Measurements from ENCODE around the gene CRIM1. TPM values are rescaled to one million over a fixed set of nuclear protein-coding genes. Genes with fewer than 3 reads are reported as not detected.
A peak's percentile ranks its signal among the peaks of the same experiment; 100 is the strongest.

Gene CRIM1
- total RNA-seq, 4 donors from 2014 or later: 73.7 to 134 (median 80.7) TPM

- intact Hi-C loops (cut with DNase I; ENCODE audit: low total_unique reads): no loop called here
- TF ChIP-seq EP300 (IDR thresholded peaks at IDR 0.05; ENCODE audit: low read depth): no peak
- TF ChIP-seq CTCF (IDR thresholded peaks at IDR 0.05): peak in 2 of 5 experiments; percentile 8 to 19
- no peaks in the 10 kb centered on the region for H3K36me3 ChIP-seq
- H3K27ac ChIP-seq: no peak overlapping the region
- H3K9me3 ChIP-seq: no peaks in the 10 kb centered on the region
- in situ Hi-C loops (cut with MboI; ENCODE audit: low pct_ligation_motif_present in 1 of 4, low pct_unique_long_range_greater_than_20kb in 1 of 4, low sequenced_read_pairs in 3 of 4): no loop called here
- no peak for DNase-seq
- no peaks in the 10 kb centered on the region for H3K27me3 ChIP-seq
- H3K4me1 ChIP-seq: no peaks in the 10 kb centered on the region
- H3K4me3 ChIP-seq: no peak overlapping the region
- WGBS, 2 donors (ENCODE audit: low coverage in 1 of 2): 60% methylated on average over 3 of the region's 3 CpGs; no CpG with 5 or more reads in 1 of the 2 donors
Measured at GRCh38 chr2:36322108-36322507, 33.5 kb upstream of the CRIM1 start.

GRCh38 chr2:36326286-36326685, 29.3 kb upstream of the CRIM1 start:
- Histone ChIP-seq H3K27me3 (no peaks in the 10 kb centered on the region), H3K9me3 (no peaks in the 10 kb centered on the region), H3K4me1 (no peaks in the 10 kb centered on the region), H3K27ac (no peak overlapping the region), H3K4me3 (no peak overlapping the region), H3K36me3 (no peaks in the 10 kb centered on the region)
- WGBS, 2 donors (ENCODE audit: low coverage in 1 of 2): 66 to 67% methylated on average over 4 of the region's 4 CpGs
- intact Hi-C loops (cut with DNase I; ENCODE audit: low total_unique reads) (no loop called here), in situ Hi-C loops (cut with MboI; ENCODE audit: low pct_ligation_motif_present in 1 of 4, low pct_unique_long_range_greater_than_20kb in 1 of 4, low sequenced_read_pairs in 3 of 4) (loop anchor here in 2 of 4 donors (25.0 kb wide), 2 partner anchors 336 to 339 kb away; no protein-coding TSS in a partner anchor)
- no peak for DNase-seq
- TF ChIP-seq POLR2AphosphoS5 (IDR thresholded peaks at IDR 0.05) (no peak), POLR2A (IDR thresholded peaks at IDR 0.05) (no peak), CTCF (IDR thresholded peaks at IDR 0.05) (no peak), EP300 (IDR thresholded peaks at IDR 0.05; ENCODE audit: low read depth) (no peak)

DNA sequence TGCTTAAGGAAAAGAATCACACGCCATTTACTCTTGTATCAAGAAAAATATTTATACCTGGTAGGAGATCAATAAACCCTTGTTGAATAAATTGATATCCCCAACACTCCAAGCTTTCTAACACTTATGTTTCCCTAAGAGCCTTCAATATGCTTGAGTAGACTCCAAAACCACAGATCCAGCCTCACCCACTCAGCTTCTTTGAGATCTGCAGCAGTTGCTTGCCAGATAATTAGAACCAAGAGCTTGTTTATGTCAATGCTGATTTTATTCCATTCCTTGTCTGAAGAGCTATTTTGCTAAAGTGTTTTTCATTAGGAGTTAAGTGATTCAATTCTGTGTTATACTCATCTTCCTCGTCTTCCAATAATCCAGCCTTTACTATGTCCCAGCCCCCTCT, 26.3 kb upstream of the CRIM1 start:
- Histone ChIP-seq H3K9me3 (no peaks in the 10 kb centered on the region), H3K27ac (no peak overlapping the region), H3K27me3 (no peaks in the 10 kb centered on the region), H3K4me1 (no peaks in the 10 kb centered on the region), H3K4me3 (no peak overlapping the region), H3K36me3 (no peaks in the 10 kb centered on the region)
- 80 to 86% methylated on average over 2 of the region's 2 CpGs for WGBS, 2 donors (ENCODE audit: low coverage in 1 of 2)
- no peak for TF ChIP-seq POLR2A (IDR thresholded peaks at IDR 0.05)
- TF ChIP-seq EP300 (IDR thresholded peaks at IDR 0.05; ENCODE audit: low read depth): no peak
- no peak for TF ChIP-seq CTCF (IDR thresholded peaks at IDR 0.05)
- no peak for TF ChIP-seq POLR2AphosphoS5 (IDR thresholded peaks at IDR 0.05)
- in situ Hi-C loops (cut with MboI; ENCODE audit: low pct_ligation_motif_present in 1 of 4, low pct_unique_long_range_greater_than_20kb in 1 of 4, low sequenced_read_pairs in 3 of 4) (loop anchor here in 2 of 4 donors (25.0 kb wide), 2 partner anchors 333 to 342 kb away; no protein-coding TSS in a partner anchor), intact Hi-C loops (cut with DNase I; ENCODE audit: low total_unique reads) (no loop called here)
- no peak for DNase-seq

DNA sequence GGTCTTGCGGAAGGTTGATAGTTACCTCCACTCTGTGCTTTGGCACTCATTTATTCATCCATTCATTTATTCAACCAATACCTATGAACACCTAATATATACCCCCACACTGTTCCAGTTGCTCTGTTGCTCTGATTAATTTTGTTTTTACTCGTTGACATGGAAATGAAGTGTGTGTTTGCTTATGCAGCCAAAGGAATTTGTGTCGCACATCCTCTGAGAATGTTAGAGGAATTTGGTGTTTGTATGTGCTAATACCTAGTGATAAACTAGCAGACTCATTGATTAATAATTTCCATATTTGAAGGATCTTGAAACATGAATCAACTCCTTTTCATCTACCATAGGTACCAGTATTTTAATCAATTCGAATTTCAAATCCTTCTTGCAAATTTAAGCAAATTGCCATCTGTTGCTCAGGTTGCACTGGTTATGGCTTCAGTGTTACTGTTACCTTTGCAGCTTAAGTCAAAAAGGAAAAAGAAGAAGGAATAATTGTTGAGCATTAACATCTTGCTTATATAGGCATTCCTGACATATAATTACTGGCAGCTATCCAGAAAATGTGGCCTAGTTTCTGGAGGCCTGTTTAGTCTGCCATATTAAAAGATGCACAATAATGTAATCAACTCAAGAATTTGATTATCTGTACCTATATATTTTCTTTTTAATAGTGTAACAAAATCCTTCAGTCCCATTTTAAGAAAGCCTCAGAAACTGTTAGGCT, 25.7 kb upstream of the CRIM1 start:
- Histone ChIP-seq H3K4me1 (no peaks in the 10 kb centered on the region), H3K4me3 (no peak overlapping the region), H3K27me3 (no peaks in the 10 kb centered on the region), H3K36me3 (no peaks in the 10 kb centered on the region), H3K9me3 (no peaks in the 10 kb centered on the region), H3K27ac (no peak overlapping the region)
- no peak for TF ChIP-seq CTCF (IDR thresholded peaks at IDR 0.05)
- no peak for TF ChIP-seq POLR2AphosphoS5 (IDR thresholded peaks at IDR 0.05)
- no peak for TF ChIP-seq EP300 (IDR thresholded peaks at IDR 0.05; ENCODE audit: low read depth)
- no peak for DNase-seq
- 76 to 82% methylated on average over 4 of the region's 4 CpGs for WGBS, 2 donors (ENCODE audit: low coverage in 1 of 2)
- intact Hi-C loops (cut with DNase I; ENCODE audit: low total_unique reads) (no loop called here), in situ Hi-C loops (cut with MboI; ENCODE audit: low pct_ligation_motif_present in 1 of 4, low pct_unique_long_range_greater_than_20kb in 1 of 4, low sequenced_read_pairs in 3 of 4) (loop anchor here in 2 of 4 donors (25.0 kb wide), 2 partner anchors 332 to 343 kb away; no protein-coding TSS in a partner anchor)
